DOHH2 (cell line): Measurements from ENCODE around the gene ST8SIA2.

Experiments used
- CTCF ChIP-seq: fragments of 200-600 bp; sonication (generic); IDR thresholded peaks from one replicate; pipeline ENCODE4 v1.5.1; 2014; ENCODE audit warnings: antibody characterized with exemption, mild to moderate bottlenecking, low read depth, low read length; ENCODE audit not compliant: poor library complexity, severe bottlenecking
- EZH2phosphoT487 ChIP-seq: fragments of 200-600 bp; sonication (generic); IDR thresholded peaks from 2 replicates; pipeline ENCODE4 v1.6.1; 2017; ENCODE audit warnings: borderline replicate concordance, mild to moderate bottlenecking, antibody characterized with exemption, low read length, moderate library complexity, mixed read lengths

- TF ChIP-seq CTCF (no peak), EZH2phosphoT487 (no peak)
Observed at GRCh38 chr15:92495446-92495845, 101.8 kb downstream of the ST8SIA2 start.
